ENCODE measurements around the gene NCEH1.

DNA sequence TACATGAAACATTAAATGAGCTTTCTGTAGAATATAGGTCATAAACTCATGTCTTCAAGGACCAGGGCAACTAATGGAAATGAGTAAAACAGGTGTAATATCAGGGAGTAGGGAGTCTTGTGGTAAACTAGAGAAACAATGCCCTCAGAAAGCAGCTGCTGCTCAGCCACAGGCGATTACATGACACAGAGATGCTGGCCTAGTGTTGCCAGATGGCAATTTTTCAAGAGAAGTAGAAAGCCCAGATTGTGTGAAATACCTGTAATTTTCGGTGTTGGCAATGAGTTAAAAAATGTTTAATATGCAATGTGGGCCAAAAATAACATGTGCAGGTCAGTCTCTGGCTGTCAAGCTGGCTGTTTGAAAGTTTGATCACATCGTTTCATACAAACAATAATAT is 23.4 kb downstream of the NCEH1 start:
- TF ChIP-seq POLR2A (IDR thresholded peaks at IDR 0.05) (no peak), CTCF (IDR thresholded peaks at IDR 0.05) (no peak)

Measured in Peyer's patch (tissue), 4 donors.